Measurements from ENCODE around the gene ANKS1B. TPM values are rescaled to one million over a fixed set of nuclear protein-coding genes. Genes with fewer than 3 reads are reported as not detected.

ANKS1B gene
- 10 to 100 TPM in 1 of 4 donors, 1 to 10 TPM in 2, under 1 TPM in 1; 0.88 to 10.7 (median 4.4) TPM for total RNA-seq

- H3K27ac ChIP-seq = peak within 1 kb of the TSS in 2 of 4 donors; percentile 17 to 61
- H3K27me3 ChIP-seq = no peaks in the 10 kb centered on the region
- TF ChIP-seq POLR2A (IDR thresholded peaks at IDR 0.05) = no peak
- no peak for TF ChIP-seq CTCF (IDR thresholded peaks at IDR 0.05)
- H3K4me3 ChIP-seq = peak within 1 kb of the TSS; percentile 30 to 53 (median 42)
- H3K36me3 ChIP-seq = no peaks in the 10 kb centered on the region
- H3K4me1 ChIP-seq = peaks cover 0 to 8% (median 0%) of the 10 kb centered on the region in 4 donors
- DNase-seq = peak in 1 of 3 donors; percentile 49
- no peaks in the 10 kb centered on the region for H3K9me3 ChIP-seq
Observed at GRCh38 chr12:99984271-99985128, at the start of gene ANKS1B. TSS of gene ANKS1B (minus strand) at chr12:99984936. CDS start at chr12:99984237, 699 bp downstream.

- H3K27ac ChIP-seq = no peak overlapping the region
- no peaks in the 10 kb centered on the region for H3K27me3 ChIP-seq
- no peaks in the 10 kb centered on the region for H3K36me3 ChIP-seq
- no peaks in the 10 kb centered on the region for H3K4me1 ChIP-seq
- H3K4me3 ChIP-seq = no peak overlapping the region
- H3K9me3 ChIP-seq = no peaks in the 10 kb centered on the region
- TF ChIP-seq POLR2A (IDR thresholded peaks at IDR 0.05) (no peak), CTCF (IDR thresholded peaks at IDR 0.05) (no peak)
- DNase-seq = no peak
Observed at GRCh38 chr12:100031836-100032235, 47.1 kb upstream of the ANKS1B start.

- TF ChIP-seq CTCF (IDR thresholded peaks at IDR 0.05) (no peak), POLR2A (IDR thresholded peaks at IDR 0.05) (no peak)
- no peaks in the 10 kb centered on the region for H3K4me1 ChIP-seq
- no peak for DNase-seq
Observed at GRCh38 chr12:100027671-100028070, 42.9 kb upstream of the ANKS1B start.

GRCh38 chr12:100026241-100026640 lies 41.5 kb upstream of the ANKS1B start:
- Histone ChIP-seq H3K4me1 (no peaks in the 10 kb centered on the region), H3K4me3 (no peak overlapping the region)

More at GRCh38 chr12:100027671-100028070, 42.9 kb upstream of the ANKS1B start:
- Histone ChIP-seq H3K9me3 (no peaks in the 10 kb centered on the region), H3K36me3 (no peaks in the 10 kb centered on the region), H3K4me3 (no peak overlapping the region), H3K27me3 (no peaks in the 10 kb centered on the region), H3K27ac (no peak overlapping the region)

GRCh38 chr12:100024974-100025555 lies 40.3 kb upstream of the ANKS1B start:
- no peak for TF ChIP-seq POLR2A (IDR thresholded peaks at IDR 0.05)
- no peak for TF ChIP-seq CTCF (IDR thresholded peaks at IDR 0.05)
- no peaks in the 10 kb centered on the region for H3K4me1 ChIP-seq
- H3K27ac ChIP-seq = no peak overlapping the region
- DNase-seq = no peak
- no peaks in the 10 kb centered on the region for H3K9me3 ChIP-seq
- H3K27me3 ChIP-seq = no peaks in the 10 kb centered on the region
- H3K4me3 ChIP-seq = no peak overlapping the region
- H3K36me3 ChIP-seq = no peaks in the 10 kb centered on the region

More at GRCh38 chr12:100026241-100026640, 41.5 kb upstream of the ANKS1B start:
- Histone ChIP-seq H3K9me3 (no peaks in the 10 kb centered on the region), H3K36me3 (no peaks in the 10 kb centered on the region), H3K27ac (no peak overlapping the region), H3K27me3 (no peaks in the 10 kb centered on the region)
- DNase-seq = no peak
- TF ChIP-seq POLR2A (IDR thresholded peaks at IDR 0.05) (no peak), CTCF (IDR thresholded peaks at IDR 0.05) (no peak)

Measured in Peyer's patch (tissue), 4 donors.